HG03097 (cell line): ENCODE measurements around the gene RAB39A.
"Not testable (repeated sequence)": the region's sequence is repeated elsewhere in the genome, so short reads cannot be mapped to it uniquely, and the experiment has no call there.

ENCODE experiments used
- ATAC-seq: cut with Tn5 transposase; IDR thresholded peaks from one replicate; pipeline ENCODE4 v1.9.1; 2021; ENCODE audit not compliant: unreplicated experiment, low FRiP score

Gene RAB39A

GRCh38 chr11:107928046-107928766 is at the start of gene RAB39A:
RAB39A (plus strand) TSS chr11:107928448; CDS start chr11:107928569, 121 bp downstream.
- ATAC-seq, result peak; percentile 95

- not testable (repeated sequence) for ATAC-seq
Measured at GRCh38 chr11:107881471-107881870, 46.8 kb upstream of the RAB39A start.

GRCh38 chr11:107882095-107882820 is 46.0 kb upstream of the RAB39A start:
- no peak for ATAC-seq

DNA sequence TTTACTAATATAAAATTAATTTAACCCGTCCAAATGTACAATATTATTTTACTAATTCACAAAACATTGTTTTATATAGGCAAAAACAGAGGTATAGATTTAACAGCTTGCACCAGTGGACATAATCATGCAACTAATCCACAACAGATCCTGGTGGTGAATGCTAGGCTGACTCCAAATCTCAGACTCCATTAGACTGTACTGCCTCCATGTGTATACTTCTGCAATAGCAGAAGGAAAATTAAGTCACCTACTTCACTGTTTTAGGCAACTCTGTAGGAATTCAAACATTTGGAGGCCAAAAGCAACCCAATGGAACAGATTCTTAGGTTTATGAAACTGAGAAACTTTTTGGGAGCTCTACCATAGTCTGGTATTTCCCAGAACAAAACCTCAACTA is 30.0 kb upstream of the RAB39A start:
- ATAC-seq, result no peak

GRCh38 chr11:107908211-107908610 is 20.0 kb upstream of the RAB39A start:
- ATAC-seq, result no peak

- not testable (repeated sequence) for ATAC-seq
Measured at GRCh38 chr11:107912415-107912814, 15.8 kb upstream of the RAB39A start.

- no peak for ATAC-seq
Measured at GRCh38 chr11:107915229-107915628, 13.0 kb upstream of the RAB39A start.

DNA sequence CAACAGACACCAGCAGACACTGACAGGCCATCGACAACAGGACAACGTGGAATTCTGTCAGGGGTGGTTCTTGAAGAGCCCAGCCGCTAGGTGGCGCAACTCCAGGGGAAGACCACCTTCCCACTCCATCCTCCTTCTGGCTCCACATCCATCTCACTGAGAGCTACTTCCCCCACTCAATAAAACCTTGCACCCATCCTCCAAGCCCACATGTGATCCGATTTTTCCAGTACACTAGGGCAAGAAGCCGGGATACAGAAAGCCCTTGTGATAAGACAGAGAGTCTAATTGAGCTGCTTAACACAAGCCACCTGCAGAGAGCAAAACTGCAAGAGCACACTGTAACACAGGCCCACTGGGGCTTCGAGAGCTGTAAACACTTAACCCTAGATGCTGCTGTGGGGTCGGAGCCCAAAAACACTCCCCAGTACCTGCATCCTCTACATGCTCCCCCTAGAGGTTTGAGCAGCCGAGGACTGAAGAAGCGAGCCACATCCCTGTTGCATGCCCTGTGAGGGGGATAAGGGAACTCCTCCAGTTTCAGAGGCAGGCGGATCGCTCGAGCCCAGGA is 11.5 kb upstream of the RAB39A start:
- no peak for ATAC-seq

DNA sequence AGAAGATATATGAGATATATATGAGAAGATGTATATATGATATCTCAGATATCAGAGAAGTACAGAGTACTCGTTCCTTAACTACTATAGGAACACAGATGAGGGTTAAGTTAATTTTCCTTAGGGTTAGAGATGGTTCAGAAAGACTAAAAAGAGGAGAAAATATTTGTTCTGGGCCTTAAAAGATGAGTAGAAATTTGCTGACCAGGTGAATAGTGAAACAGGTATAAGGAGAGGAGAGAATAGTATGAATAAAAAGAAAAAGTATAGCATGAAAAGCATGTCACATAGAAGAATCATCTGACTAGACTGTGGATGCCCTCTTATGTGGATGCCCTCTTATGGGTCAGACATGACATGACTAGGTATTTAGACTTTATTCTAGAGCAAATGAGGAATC is 6.3 kb upstream of the RAB39A start:
- no peak for ATAC-seq

GRCh38 chr11:107923519-107923918 is 4.7 kb upstream of the RAB39A start:
- not testable (repeated sequence) for ATAC-seq

- no peak for ATAC-seq
Measured at GRCh38 chr11:107924306-107924705, 3.9 kb upstream of the RAB39A start.

- no peak for ATAC-seq
Measured at GRCh38 chr11:107927559-107927958, 689 bp upstream of the RAB39A start.

GRCh38 chr11:107928767-107929507 is 689 bp downstream of the RAB39A start:
- peak; percentile 17 for ATAC-seq

DNA sequence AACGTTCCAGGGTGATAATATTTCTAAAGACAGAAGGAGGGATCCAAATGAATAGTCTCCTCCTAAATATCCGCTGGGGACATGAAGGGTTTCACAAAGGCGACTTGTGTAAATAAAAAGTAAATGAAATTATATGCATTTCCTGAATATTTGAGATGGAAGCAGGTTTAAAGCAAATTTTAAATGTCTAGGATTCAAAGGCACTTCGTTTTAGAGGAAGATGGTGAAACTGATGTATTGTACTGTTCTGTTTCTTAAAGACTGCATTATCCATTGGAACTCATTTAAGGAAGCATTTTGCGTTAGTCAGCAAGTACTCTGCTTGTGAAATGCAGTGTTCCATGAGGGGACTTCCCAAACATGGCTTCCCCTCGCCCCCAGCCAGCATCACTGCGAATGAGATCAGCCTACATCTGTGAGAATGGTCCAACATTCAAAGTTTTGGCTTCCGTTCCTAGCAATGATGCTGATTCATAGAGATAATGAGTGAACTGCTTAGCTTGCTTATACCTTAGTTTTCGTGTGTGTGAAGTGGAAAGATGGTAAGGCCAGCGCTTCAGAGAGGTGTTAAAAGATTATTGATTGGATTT is 1.5 kb downstream of the RAB39A start:
- ATAC-seq, result no peak

- no peak for ATAC-seq
Measured at GRCh38 chr11:107931206-107931605, 3.0 kb downstream of the RAB39A start.

DNA sequence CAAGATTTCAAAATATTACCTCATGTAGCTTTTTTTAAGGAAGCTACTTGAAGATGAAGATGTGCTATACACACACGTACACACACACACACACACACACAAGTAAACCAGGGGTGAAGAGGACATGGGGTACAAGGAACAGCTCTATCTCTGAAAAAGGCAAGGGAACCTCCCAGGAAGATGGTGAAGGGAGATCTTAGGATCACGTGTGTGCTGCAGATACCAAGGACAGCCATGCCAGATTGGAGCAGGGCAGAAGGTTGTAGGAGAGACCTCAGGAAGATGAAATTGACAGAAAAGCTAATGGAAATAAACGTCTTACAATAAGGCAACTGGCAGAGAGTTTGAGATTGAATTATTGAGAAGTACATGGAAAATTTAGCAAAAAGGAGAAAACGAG is 19.7 kb downstream of the RAB39A start:
- ATAC-seq, result no peak

DNA sequence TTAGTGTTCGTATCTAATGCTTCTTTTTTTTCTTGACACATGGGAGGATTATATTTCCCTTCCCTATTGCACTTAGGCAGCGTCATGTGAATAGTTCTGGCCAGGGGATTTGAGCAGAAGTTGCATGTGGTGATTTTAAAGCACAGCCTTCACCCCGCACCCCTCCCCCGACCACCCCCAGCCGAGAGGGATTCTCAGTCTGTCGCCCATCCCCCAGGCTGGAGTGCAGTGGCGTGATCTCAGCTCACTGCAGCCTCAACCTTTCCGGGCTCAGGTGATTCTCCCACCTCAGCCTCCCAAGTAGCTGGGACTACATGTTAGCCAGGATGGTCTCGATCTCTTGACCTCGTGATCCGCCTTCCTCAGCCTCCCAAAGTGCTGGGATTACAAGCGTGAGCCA is 20.1 kb downstream of the RAB39A start:
- not testable (repeated sequence) for ATAC-seq

- ATAC-seq, result no peak
Measured at GRCh38 chr11:107951155-107951554, 22.9 kb downstream of the RAB39A start.

GRCh38 chr11:107953446-107953845 is 25.2 kb downstream of the RAB39A start:
- no peak for ATAC-seq

DNA sequence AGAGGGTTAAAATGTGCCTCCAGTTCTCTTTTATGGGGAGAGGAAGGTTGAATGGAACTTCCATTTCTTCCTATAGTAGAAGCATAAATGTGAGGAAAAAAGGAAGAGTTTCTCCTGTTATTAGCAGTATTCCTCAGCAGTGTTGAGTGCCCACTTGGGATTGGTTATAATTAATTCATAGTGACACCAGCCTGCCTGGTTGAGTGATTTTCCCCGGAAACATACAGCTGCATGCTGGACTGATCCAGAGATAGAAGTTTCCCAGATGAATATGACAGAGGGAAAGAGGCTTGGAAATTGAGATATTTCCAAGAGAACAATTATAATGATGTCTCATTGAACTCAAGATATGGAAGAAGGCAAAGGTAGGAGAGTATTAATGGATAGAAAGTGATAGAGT is 28.3 kb downstream of the RAB39A start:
- no peak for ATAC-seq
